GM19328 (cell line): ENCODE results near the gene HNRNPAB.

Experiments
- ATAC-seq: cut with Tn5 transposase; IDR thresholded peaks from one replicate; pipeline ENCODE4 v1.9.1; 2021; ENCODE audit warnings: mild to moderate bottlenecking, moderate library complexity; ENCODE audit not compliant: unreplicated experiment

HNRNPAB gene

GRCh38 chr5:178211095-178212048, 7.0 kb downstream of the HNRNPAB start:
- no peak for ATAC-seq

- ATAC-seq, result no peak
Observed at GRCh38 chr5:178212241-178213002, 8.1 kb downstream of the HNRNPAB start.

- no peak for ATAC-seq
Observed at GRCh38 chr5:178213003-178213461, 8.7 kb downstream of the HNRNPAB start.

GRCh38 chr5:178213748-178214151, 9.4 kb downstream of the HNRNPAB start:
- no peak for ATAC-seq

- no peak for ATAC-seq
Observed at GRCh38 chr5:178214160-178214803, 9.9 kb downstream of the HNRNPAB start.

- no peak for ATAC-seq
Observed at GRCh38 chr5:178215280-178216002, 11.1 kb downstream of the HNRNPAB start.

GRCh38 chr5:178216088-178216534, 11.8 kb downstream of the HNRNPAB start:
- no peak for ATAC-seq

- ATAC-seq, result no peak
Observed at GRCh38 chr5:178216779-178217178, 12.4 kb downstream of the HNRNPAB start.

GRCh38 chr5:178218237-178218776, 14.0 kb downstream of the HNRNPAB start:
- no peak for ATAC-seq

GRCh38 chr5:178218827-178219226, 14.5 kb downstream of the HNRNPAB start:
- ATAC-seq, result no peak

- ATAC-seq, result no peak
Observed at GRCh38 chr5:178221282-178221681, 16.9 kb downstream of the HNRNPAB start.

GRCh38 chr5:178221853-178222252, 17.5 kb downstream of the HNRNPAB start:
- ATAC-seq, result no peak

- ATAC-seq, result no peak
Observed at GRCh38 chr5:178222292-178222691, 18.0 kb downstream of the HNRNPAB start.

GRCh38 chr5:178223196-178223773, 19.0 kb downstream of the HNRNPAB start:
- no peak for ATAC-seq

GRCh38 chr5:178223828-178224335, 19.5 kb downstream of the HNRNPAB start:
- no peak for ATAC-seq

GRCh38 chr5:178224403-178224802, 20.1 kb downstream of the HNRNPAB start:
- no peak for ATAC-seq

- ATAC-seq, result no peak
Observed at GRCh38 chr5:178225174-178225573, 20.8 kb downstream of the HNRNPAB start.

- no peak for ATAC-seq
Observed at GRCh38 chr5:178227138-178227659, 22.9 kb downstream of the HNRNPAB start.

- ATAC-seq, result no peak
Observed at GRCh38 chr5:178227929-178228328, 23.6 kb downstream of the HNRNPAB start.
